ENCODE measurements around the gene PDCD1.

- TF ChIP-seq TAF1 (IDR thresholded peaks at IDR 0.05; ENCODE audit: low read depth, low read length): no peak
- TF ChIP-seq RNF2 (IDR thresholded peaks at IDR 0.05; ENCODE audit: borderline replicate concordance, low read depth, low read length, missing control alignments, poor library complexity, severe bottlenecking): no peak
- TF ChIP-seq ATF3 (IDR thresholded peaks at IDR 0.05; ENCODE audit: insufficient read depth, low read depth, low read length): no peak
Observed at GRCh38 chr2:241872313-241872642, 13.6 kb upstream of the PDCD1 start.

All from H1 (cell line).